ENCODE measurements around the gene MLST8.

Gene MLST8

DNA sequence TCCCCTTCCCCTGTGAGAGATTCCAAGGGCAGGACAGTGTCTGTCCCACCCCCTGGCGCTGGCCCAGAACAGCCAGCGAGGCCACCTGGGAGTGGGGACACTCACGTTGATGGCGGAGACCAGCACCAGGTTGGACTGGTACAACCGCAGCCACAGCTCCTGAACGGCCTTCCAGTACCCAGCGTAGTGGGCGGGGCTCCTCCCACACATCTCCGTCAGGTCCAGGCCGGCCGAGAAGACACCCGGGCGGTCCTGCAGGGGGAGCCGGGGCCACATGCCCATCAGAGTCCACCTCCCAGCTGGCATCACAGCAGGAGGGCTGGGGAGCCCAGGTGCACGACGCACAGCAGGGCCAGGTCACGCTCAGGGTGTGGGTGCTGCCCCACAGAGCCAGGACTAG is 39.0 kb downstream of the MLST8 start:
- ChIA-PET POLR2A (ENCODE audit: low non-redundant PET) (no interaction called here), CTCF (no interaction called here)
- TF ChIP-seq, protein P1, sequence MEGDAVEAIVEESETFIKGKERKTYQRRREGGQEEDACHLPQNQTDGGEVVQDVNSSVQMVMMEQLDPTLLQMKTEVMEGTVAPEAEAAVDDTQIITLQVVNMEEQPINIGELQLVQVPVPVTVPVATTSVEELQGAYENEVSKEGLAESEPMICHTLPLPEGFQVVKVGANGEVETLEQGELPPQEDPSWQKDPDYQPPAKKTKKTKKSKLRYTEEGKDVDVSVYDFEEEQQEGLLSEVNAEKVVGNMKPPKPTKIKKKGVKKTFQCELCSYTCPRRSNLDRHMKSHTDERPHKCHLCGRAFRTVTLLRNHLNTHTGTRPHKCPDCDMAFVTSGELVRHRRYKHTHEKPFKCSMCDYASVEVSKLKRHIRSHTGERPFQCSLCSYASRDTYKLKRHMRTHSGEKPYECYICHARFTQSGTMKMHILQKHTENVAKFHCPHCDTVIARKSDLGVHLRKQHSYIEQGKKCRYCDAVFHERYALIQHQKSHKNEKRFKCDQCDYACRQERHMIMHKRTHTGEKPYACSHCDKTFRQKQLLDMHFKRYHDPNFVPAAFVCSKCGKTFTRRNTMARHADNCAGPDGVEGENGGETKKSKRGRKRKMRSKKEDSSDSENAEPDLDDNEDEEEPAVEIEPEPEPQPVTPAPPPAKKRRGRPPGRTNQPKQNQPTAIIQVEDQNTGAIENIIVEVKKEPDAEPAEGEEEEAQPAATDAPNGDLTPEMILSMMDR (conservative IDR thresholded peaks at IDR 0.05; ENCODE audit: low read depth), result no peak

DNA sequence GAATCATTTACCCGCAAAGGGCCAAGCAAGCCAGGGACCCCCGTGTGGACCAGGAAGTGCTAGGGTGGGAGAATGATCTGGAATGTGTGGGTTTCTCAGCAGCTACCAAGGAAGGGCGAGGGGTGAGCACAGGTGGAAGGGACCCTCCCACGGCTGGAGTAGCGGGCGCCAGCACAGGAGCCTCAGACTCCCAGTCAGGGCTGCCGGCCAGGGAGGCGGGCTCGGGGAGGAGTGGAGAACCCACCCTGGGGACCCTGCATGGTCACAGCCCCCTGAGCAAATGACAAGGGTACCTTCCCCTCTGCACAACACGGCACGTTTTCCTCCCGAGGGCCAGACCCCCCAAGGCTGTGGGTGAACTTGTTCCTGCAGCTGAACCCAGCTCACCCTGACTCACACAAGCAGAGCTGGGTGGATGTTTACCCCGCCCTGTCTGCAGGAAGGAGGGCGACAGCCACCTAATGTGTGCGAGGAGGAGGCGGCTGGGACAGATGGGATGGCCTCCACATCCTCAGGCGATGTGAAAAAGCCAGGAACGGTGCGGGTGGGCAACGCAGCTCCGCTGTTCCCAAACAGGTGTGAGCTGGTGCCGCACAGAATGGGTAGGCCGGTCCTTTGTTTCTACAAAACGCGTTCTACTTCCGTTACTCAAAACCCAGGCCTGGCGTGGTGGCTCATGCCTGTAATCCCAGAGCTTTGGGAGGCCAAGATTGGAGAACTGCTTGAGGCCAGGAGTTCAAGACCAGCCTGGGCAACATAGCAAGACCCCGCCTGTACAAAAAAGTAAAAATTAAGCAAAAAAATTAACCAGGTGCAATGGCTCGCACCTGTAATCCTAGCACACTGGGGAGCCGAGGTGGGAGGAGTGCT is 39.9 kb downstream of the MLST8 start:
- H3K27ac ChIP-seq, result peak overlapping the region; percentile 21
- TF ChIP-seq, protein P1 (conservative IDR thresholded peaks at IDR 0.05; ENCODE audit: low read depth), result no peak
- ChIA-PET POLR2A (ENCODE audit: low non-redundant PET) (interaction anchor here (0.6 kb wide), 1 partner anchor 17 kb away, joined by 4 read pairs; no protein-coding TSS in a partner anchor), CTCF (no interaction called here)
- DNase-seq (ENCODE audit: low spot score), result no peak

More for the DNA sequence above, 39.0 kb downstream of the MLST8 start:
- DNase-seq (ENCODE audit: low spot score), result no peak
- peak overlapping the region; percentile 21 for H3K27ac ChIP-seq

DNA sequence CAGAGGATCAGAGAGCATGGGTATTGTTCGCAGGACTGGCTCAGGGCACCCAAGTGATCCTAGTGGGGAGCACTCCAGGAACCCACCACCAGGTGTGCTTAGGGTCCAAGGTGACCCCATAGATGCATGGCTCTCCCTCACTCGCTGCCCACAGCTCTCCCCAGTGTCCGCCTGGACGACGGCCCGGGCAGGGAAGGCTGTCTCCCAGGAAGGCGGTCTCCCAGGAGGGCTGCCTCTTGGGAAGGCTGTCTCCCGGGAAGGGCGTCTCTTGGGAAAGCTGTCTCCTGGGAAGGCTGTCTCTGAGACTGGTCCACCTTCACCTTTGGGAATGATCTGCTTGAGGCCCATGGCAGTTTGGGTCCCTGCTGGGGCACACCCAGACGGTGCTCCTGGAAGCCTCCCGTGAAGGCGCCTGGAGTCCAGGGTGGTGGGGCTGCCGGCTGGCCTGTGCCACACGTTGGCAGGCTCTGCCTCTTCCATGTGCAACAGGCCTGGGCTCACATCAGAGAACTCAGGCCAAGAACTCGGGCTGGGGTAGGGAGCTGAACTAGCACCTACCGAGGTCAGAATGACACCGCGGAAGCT is 41.1 kb downstream of the MLST8 start:
- TF ChIP-seq, protein P1 (conservative IDR thresholded peaks at IDR 0.05; ENCODE audit: low read depth), result no peak
- CTCF ChIA-PET, result interaction anchor here (0.7 kb wide), 1 partner anchor 39 kb away, joined by 4 read pairs; no protein-coding TSS in a partner anchor
- no peak for DNase-seq (ENCODE audit: low spot score)
- POLR2A ChIA-PET (ENCODE audit: low non-redundant PET), result no interaction called here
- H3K27ac ChIP-seq, result peak overlapping the region; percentile 3; the same call in 1 of the 2 replicates

DNA sequence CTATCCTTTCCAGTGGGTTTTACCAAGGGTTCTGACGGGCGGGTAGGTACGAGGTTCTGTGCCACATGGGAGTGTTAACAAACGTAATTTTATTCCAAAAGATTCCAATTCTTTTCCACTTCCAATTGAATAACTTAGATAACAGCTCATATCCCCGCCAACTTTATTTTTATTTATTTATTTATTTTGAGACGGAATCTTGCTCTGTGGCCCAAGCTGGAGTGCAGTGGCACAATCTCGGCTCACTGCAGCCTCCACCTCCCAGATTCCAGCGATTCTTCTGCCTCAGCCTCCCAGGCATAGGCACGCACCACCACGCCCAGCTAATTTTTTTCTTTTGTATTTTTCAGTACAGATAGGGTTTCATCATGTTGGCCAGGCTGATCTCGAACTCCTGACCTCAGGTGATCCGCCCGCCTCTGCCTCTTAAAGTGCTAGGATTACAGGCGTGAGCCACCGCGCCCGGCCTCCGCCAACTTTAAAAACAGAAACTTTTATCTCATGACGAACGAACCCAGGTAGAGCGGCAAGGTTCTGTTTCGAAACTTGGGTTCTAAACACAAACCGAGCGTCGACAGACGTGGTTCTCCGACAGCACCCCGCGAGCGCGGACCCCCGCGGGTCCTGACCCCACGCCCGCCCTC is 45.5 kb downstream of the MLST8 start:
- CTCF ChIA-PET, result interaction anchor here (0.7 to 1.5 kb wide), 3 partner anchors 13 to 56 kb away, joined by 3 to 6 read pairs (median 5); no protein-coding TSS in a partner anchor

DNA sequence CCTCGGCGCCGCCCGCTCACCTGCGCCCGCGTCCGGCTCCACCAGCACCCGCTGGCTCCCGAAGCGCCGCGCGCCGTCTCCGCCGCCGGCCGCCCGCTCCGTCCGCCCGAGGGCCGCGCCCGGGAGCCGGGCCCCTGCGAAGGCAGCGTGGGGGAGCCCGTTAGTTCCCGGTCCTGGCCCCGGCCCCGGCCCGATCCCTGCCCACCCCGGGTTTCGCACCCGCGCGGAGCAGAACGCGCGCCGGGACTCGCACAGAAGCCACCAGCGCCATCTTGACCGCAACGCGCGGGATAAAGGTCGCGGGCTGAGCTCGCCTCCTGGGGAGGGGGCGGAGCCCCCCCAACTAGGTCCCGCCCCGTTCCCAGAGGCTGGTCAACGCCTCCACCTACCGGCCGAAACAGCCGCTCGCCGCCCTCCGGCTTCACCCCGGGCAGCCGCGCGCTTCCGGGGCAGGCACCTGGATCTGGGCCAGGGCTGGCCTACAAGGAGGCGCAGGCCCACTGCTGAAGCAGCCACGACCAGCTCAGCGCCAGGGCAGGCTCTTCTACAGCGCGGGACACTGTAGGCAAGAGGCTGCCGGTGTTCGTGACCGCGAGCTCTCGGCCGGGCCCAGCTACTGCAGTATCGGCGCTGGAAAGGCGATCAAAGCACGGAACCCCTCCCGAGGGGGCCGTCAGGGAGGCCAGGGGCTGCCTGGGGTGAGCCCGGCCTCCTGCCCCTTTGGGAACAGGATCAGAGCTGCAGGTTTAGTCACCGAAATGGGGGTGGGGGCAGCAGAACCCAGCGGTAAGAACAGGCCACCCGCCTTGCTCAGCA is 46.2 kb downstream of the MLST8 start, which contains the start of gene ECI1:
ECI1 (minus strand) TSS at position 292 of the 816 bp plus-strand sequence; CDS start at position 271, 21 bp downstream.
- peak; percentile 98 for DNase-seq (ENCODE audit: low spot score)
- TF ChIP-seq, protein P1 (conservative IDR thresholded peaks at IDR 0.05; ENCODE audit: low read depth), result peak; percentile 65
- ChIA-PET CTCF (interaction anchor here (0.7 to 1.5 kb wide), 6 partner anchors 15 to 57 kb away, joined by 3 to 6 read pairs (median 3); partner anchors contain the start of genes BRICD5 and DNASE1L2), POLR2A (ENCODE audit: low non-redundant PET) (interaction anchor here (0.6 to 2.5 kb wide), 5 partner anchors 15 to 271 kb away, joined by 3 to 9 read pairs (median 3); partner anchors contain the start of gene TRAF7)
- H3K27ac ChIP-seq, result peak within 1 kb of the TSS; percentile 97

More for the DNA sequence above, 45.5 kb downstream of the MLST8 start:
- POLR2A ChIA-PET (ENCODE audit: low non-redundant PET), result interaction anchor here (0.6 to 2.5 kb wide), 5 partner anchors 36 to 272 kb away, joined by 3 to 9 read pairs (median 4); partner anchors contain the start of genes PGP and TRAF7
- TF ChIP-seq, protein P1 (conservative IDR thresholded peaks at IDR 0.05; ENCODE audit: low read depth), result no peak
- DNase-seq (ENCODE audit: low spot score), result no peak
- H3K27ac ChIP-seq, result peak overlapping the region; percentile 97

Measured in RWPE1 (cell line).